ENCODE measurements around the gene GPA33.

- TF ChIP-seq, protein P1, sequence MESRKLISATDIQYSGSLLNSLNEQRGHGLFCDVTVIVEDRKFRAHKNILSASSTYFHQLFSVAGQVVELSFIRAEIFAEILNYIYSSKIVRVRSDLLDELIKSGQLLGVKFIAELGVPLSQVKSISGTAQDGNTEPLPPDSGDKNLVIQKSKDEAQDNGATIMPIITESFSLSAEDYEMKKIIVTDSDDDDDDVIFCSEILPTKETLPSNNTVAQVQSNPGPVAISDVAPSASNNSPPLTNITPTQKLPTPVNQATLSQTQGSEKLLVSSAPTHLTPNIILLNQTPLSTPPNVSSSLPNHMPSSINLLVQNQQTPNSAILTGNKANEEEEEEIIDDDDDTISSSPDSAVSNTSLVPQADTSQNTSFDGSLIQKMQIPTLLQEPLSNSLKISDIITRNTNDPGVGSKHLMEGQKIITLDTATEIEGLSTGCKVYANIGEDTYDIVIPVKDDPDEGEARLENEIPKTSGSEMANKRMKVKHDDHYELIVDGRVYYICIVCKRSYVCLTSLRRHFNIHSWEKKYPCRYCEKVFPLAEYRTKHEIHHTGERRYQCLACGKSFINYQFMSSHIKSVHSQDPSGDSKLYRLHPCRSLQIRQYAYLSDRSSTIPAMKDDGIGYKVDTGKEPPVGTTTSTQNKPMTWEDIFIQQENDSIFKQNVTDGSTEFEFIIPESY (IDR thresholded peaks at IDR 0.05; ENCODE audit: borderline replicate concordance, low read depth) = no peak
- TF ChIP-seq CTCF (IDR thresholded peaks at IDR 0.05) (peak; percentile 33), POLR2AphosphoS5 (IDR thresholded peaks at IDR 0.05; ENCODE audit: low read depth, low read length) (no peak), SMC3 (IDR thresholded peaks at IDR 0.05; ENCODE audit: low read depth, low read length) (peak; percentile 44; the same call in 1 of the 2 replicates), TAF1 (IDR thresholded peaks at IDR 0.05; ENCODE audit: borderline replicate concordance, low read depth, low read length) (no peak)
Observed at GRCh38 chr1:167057241-167057688, 32.9 kb downstream of the GPA33 start.

Measured in SK-N-SH (cell line).